Transverse colon (tissue), 4 donors: ENCODE measurements around the gene IQSEC3.

Source experiments
- POLR2A ChIP-seq: fragments of 450-650 bp; IDR thresholded peaks from one replicate; pipeline ENCODE4 v1.6.1; 2016; ENCODE audit warnings: antibody characterized with exemption, mild to moderate bottlenecking, moderate library complexity
- POLR2AphosphoS5 ChIP-seq, 3 donors: sonication (generic); formaldehyde crosslinking; IDR thresholded peaks; one replicate each; pipeline ENCODE4 v1.6.1; 2016; ENCODE audit warnings: antibody characterized with exemption in 3 of 3
- TF ChIP-seq, protein P1 (sequence below), 5 experiments: fragments of 200-600 bp in 3 of 5; fragments of 450-650 bp in 2 of 5; sonication (generic) in 3 of 5; IDR thresholded peaks; 1 replicate in 2 of 5; 2 replicates in 3 of 5; pipeline ENCODE4 v1.5.1; 2016 to 2017; ENCODE audit warnings: antibody characterized with exemption in 5 of 5, inconsistent platforms in 3 of 5, mild to moderate bottlenecking in 2 of 5, moderate library complexity in 1 of 5

DNA sequence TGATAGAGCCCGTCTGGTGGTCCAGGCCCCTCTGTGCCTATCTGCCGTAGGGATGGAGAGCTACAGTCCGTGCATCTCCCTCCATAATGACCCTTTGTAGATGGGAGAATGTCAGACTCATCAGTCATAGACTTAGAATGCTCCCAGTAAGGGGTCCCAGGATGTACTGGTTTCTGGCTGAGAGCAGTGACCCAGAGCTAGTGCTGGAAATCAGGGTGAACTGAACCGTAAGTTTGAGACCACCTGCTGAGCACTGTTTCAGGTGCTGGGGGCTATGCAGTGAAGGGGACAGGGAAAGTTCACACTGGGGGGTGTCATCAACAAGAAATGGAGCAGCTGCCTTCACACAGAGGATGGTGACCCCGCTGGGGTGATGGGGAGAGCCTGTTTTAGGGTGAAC, 113.3 kb downstream of the IQSEC3 start:
- TF ChIP-seq, protein P1, sequence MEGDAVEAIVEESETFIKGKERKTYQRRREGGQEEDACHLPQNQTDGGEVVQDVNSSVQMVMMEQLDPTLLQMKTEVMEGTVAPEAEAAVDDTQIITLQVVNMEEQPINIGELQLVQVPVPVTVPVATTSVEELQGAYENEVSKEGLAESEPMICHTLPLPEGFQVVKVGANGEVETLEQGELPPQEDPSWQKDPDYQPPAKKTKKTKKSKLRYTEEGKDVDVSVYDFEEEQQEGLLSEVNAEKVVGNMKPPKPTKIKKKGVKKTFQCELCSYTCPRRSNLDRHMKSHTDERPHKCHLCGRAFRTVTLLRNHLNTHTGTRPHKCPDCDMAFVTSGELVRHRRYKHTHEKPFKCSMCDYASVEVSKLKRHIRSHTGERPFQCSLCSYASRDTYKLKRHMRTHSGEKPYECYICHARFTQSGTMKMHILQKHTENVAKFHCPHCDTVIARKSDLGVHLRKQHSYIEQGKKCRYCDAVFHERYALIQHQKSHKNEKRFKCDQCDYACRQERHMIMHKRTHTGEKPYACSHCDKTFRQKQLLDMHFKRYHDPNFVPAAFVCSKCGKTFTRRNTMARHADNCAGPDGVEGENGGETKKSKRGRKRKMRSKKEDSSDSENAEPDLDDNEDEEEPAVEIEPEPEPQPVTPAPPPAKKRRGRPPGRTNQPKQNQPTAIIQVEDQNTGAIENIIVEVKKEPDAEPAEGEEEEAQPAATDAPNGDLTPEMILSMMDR (IDR thresholded peaks at IDR 0.05), result no peak
- TF ChIP-seq POLR2A, result no peak
- no peak for TF ChIP-seq POLR2AphosphoS5 (IDR thresholded peaks at IDR 0.05)
